NCI-H526 treated with DMSO at 0.1 percent for 48 hours (cell line): ENCODE measurements around the gene TLR4.

ENCODE experiments used
- DNase-seq: peaks from one replicate; lab custom pipeline; 2025; lab: John Stamatoyannopoulos, UW

Gene TLR4

DNA sequence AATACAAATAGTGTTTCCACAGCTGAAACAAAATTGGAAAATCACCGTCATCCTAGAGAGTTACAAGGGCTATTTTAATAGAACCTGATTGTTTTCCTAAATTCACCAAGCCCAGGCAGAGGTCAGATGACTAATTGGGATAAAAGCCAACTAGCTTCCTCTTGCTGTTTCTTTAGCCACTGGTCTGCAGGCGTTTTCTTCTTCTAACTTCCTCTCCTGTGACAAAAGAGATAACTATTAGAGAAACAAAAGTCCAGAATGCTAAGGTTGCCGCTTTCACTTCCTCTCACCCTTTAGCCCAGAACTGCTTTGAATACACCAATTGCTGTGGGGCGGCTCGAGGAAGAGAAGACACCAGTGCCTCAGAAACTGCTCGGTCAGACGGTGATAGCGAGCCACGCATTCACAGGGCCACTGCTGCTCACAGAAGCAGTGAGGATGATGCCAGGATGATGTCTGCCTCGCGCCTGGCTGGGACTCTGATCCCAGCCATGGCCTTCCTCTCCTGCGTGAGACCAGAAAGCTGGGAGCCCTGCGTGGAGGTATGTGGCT, at the start of gene TLR4:
Gene TLR4, plus strand, starts transcription at position 380 of the 552 bp plus-strand sequence. Its CDS starts 70 bp downstream, at position 450.
- no peak for DNase-seq

DNA sequence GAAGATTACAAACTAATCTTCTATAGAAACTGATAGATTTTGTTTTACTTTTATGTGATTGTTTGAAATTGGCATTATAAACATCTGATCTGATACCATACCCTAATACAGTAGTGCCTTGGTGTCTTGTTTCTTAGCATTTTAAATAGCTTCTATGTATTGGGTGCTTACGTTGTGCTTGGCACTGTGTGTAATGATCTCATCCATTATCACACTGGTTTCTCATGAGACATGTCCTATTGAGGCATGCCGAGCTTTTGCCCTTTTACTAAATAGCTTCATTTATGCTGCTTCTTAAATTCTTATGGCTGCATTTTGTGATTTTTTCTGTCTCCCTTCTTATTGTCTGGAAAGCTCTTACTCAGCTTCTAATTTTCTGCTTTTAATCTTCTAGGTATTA, 48.2 kb upstream of the TLR4 start:
- DNase-seq = no peak

DNA sequence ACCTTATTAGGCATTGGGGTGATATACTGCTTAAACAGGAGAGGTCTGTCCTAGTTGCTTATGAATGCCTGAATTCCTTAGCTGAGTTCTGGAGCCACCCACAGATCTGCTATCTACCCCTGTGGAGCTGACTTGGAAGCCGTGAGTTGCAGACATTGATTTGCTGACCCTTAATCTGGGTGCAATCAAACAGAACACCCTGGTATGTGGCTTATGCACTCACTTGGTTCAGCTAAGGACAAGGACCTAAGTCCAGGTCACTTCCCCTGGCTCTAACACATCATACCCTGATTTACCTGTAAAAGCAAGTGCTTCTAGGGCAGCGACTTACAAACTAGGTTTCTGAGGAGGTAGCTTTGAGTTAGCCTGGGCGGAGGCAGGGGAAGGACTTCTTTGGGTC, 41.6 kb upstream of the TLR4 start:
- DNase-seq = no peak

- no peak for DNase-seq
These were observed 39.8 kb upstream of the TLR4 start for GRCh38 chr9:117664419-117664818.

DNA sequence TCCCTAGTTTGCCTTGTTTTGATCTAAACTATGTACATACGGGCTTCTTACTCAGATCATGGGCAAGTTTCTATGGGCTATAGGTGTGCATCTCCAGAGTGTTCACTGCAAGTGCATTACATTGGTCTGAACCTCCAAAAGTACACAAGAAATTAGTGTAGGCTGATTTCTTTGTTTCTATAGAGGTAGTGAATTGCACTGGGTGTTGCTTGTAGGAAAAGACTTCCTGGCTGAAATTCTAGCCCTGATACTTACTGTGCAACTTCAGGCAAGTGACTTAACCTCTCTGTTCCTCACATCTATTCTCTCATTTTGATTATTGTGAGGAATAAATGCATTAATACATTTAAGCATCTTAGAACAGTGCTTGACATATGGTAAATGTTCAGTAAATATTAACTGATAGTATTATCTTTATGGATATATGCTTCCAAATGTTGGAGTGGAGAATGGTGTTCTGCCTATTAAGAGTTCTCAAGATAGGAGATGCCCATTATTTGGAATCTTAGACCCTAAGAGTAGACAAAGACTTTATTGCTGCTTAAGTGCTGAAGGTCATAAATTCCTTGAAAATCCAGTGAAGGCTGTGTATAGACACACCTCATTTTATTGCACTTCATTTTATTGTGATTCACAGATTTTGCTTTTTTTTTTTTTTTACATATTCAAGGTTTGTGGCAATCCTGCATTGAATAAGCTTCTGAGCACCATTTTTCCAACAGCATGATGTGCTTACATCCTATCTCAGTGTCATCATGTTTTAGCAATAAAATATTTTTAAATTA, 38.4 kb upstream of the TLR4 start:
- no peak for DNase-seq

- DNase-seq = no peak
These were observed 32.7 kb upstream of the TLR4 start for GRCh38 chr9:117671468-117671867.

GRCh38 chr9:117672369-117672768, 31.8 kb upstream of the TLR4 start:
- no peak for DNase-seq

DNA sequence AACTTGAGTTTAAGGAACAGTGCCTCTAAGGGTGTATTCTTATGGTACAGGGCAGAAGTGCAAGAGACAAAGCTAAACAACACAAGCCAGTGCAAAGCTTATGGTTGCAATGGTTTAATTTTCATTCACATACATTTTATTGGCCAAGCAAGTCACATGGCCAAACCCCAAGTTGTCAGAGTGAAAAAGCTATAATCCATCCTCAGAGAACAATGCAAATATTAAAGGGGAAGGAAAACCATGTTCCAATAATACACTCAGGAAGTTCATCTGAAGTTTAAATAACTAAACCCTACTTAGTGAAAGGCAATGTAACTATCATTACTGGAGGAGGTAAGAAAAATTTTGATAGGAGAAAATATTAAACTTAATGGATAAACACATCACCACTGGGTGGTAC, 26.6 kb upstream of the TLR4 start:
- no peak for DNase-seq

GRCh38 chr9:117678871-117679270, 25.3 kb upstream of the TLR4 start:
- no peak for DNase-seq

- no peak for DNase-seq
These were observed 24.8 kb upstream of the TLR4 start for GRCh38 chr9:117679416-117679815.

DNA sequence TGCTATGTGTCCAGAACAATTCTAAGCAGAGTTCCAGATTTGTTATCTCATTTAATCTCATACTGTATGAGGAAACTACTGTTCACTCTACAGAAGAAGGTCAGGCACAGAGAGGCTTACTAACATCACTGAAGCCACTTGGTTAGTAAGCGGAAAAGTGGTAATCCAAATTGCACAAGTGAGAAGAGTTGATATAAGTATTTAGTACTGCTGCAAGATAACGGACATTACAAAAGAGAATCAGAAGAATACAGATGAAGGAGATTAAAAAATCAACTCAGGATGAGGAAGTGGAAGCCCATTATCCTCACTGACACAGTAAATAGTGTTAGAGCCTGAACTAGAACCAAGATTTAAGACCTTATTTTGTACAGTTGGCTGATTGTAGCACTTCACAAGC, 22.3 kb upstream of the TLR4 start:
- DNase-seq = no peak

- DNase-seq = no peak
These were observed 21.1 kb upstream of the TLR4 start for GRCh38 chr9:117682955-117683710.

DNA sequence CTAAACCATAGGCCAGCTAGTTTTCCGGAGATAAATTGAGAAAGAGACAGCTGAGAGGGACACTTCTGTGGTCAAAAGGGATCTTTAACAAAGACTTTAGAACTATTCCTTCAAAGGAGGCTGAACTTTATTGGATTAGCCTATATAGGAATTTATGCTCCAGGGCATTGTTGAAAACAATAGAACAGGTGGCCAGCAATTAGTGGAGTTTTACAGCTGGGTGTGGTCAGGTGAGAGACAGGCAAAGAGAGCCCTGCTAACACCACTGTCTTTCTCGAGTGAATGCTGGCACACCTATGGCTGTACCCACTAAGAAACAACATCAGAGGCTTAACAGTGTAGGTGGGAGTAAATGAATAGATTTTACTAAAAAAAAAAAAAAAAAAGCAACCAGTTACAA, 16.7 kb upstream of the TLR4 start:
- DNase-seq = no peak

- no peak for DNase-seq
These were observed 12.8 kb upstream of the TLR4 start for GRCh38 chr9:117691367-117691766.

GRCh38 chr9:117696154-117696553, 8.0 kb upstream of the TLR4 start:
- DNase-seq = no peak

DNA sequence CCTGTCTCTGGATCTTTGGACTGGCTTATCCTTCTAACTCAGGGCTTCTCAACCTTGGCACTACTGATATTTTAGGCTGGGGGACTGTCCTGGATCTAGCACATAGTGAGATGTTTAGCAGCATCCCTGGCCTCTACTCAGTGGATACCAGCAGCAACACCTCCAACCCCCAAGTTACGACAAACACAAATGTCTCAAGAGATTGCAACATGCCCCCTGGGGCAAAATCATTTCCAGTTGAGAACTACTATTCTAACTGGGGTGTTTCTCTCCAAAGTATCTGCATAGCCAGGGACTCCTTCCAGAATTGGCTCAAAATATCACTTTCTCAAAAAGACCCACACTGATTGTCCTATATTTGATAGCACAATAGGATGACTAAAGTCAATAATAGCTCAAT, 7.2 kb upstream of the TLR4 start:
- no peak for DNase-seq

DNA sequence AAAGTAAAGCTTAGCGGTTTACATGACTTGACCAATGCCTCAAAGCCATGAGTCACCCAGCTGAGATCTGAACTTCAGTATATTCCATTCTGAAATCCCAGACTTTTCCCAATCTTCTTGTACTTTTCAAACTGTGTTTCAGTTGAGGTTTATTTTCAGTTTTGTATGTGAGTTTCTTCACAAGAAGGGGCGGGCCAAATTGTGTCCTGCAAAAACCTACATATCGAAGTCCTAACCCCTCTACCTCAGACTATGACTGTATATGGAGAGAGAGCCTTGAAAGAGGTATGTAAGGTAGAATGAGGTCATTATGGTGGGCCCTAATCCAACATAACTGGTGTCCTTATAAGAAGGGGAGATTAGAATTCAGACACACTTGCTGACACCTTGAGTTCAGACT, 666 bp upstream of the TLR4 start:
- DNase-seq = no peak

DNA sequence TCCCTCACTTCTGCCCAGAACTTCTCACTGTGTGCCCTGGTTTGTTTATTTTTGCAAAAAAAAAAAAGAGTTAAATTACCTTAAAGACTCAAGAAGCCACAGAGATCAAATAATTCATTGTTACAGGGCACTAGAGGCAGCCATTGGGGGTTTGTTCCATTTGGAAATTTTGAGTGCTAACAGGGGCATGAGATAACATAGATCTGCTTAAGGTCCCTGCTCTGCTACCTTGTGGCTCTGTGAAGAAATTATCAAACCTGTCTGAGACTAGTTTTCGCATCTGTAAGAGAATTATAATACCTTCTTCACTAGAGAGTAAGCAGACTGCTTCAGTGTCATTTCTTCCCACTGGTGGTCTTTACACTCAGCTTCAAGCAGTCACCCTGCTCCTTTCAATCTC, 394 bp downstream of the TLR4 start:
- no peak for DNase-seq

DNA sequence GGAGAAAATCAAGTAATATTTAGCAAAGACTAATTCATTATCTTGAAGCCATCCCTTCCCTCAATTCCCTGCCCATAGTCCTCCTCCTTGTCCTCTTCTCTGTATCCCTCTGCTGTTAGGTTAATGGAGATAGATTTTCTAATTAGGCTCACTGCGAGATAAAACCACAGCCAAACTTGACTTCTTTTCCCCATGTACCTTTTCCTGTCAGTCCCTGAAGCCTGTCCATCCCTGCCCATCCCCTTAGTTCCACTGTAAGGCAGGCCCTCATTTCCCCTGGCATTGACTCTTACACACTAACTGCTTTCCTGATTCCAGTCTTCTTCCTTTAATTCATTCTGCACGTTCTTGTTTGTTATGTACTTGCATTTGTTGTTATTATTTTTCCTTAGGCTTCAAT, 1.2 kb downstream of the TLR4 start:
- DNase-seq = no peak

GRCh38 chr9:117706421-117707116, 2.4 kb downstream of the TLR4 start:
- DNase-seq = no peak

DNA sequence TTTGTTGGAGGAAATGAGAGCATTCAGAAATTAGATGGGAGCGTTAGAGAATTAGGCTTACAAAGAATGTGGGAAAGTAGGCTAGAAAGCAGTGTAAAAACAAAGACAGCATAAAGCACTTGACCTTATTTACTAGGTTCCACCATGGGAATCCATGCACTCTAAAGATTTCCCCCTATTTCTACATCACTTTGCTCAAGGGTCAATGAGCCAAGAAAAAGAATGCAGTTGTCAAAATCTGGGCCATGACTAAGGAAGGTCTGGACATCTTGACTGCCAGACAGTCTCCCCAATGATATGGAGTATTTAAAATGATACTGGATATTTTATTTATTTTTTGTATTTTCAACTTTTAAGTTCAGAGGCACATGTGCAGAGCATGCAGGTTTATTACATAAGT, 3.4 kb downstream of the TLR4 start:
- DNase-seq = no peak

DNA sequence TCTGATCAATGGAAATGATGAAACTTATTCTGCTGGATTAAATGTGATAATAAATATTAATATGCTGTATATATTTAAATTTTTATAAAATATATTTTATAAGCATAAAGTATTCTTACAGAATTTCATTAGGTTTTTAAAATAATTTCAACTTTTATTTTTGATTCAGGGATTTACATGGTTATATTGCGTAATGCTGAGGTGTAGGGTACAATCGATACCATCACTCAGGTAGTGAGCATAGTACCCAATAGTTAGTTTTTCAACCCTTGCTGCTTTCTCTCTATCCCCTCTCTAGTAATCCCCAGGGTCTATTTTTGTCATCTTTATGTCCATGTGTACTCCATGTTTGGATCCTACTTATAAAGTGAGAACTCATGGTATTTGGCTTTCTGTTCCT, 5.7 kb downstream of the TLR4 start:
- DNase-seq = no peak

GRCh38 chr9:117714282-117714681, 10.1 kb downstream of the TLR4 start:
- no peak for DNase-seq
